Activated CD8-positive, alpha-beta T cell treated with anti-CD3 and anti-CD28 coated beads for 36 hours (primary cell): ENCODE results near the gene LAMC1. TPM values are rescaled to one million over a fixed set of nuclear protein-coding genes. Genes with fewer than 3 reads are reported as not detected.

Experiments
- ATAC-seq: fragments of 200-7000 bp; cut with Tn5 transposase; one replicate; pipeline ENCODE4 v1.10.0; 2021; ENCODE audit warnings: mild to moderate bottlenecking, moderate library complexity
- CTCF ChIA-PET: fragments of 350-600 bp; sonication (Branson Sonifier 250); formaldehyde crosslinking; loops from one replicate; lab custom pipeline; 2021; ENCODE audit warnings: antibody characterized with exemption; lab: Charles Lee
- POLR2A ChIA-PET: fragments of 350-600 bp; sonication (Branson Sonifier 250); formaldehyde crosslinking; loops from one replicate; lab custom pipeline; 2021; ENCODE audit warnings: antibody characterized with exemption; lab: Charles Lee
- DNase-seq: peaks from one replicate; pipeline ENCODE4 v3.0.0-alpha.2; 2020
- H3K27ac Mint-ChIP-seq: one replicate; pipeline ENCODE4 v1.8.0; 2021; ENCODE audit warnings: mild to moderate bottlenecking, mixed read lengths
- H3K27me3 Mint-ChIP-seq: one replicate; pipeline ENCODE4 v1.8.0; 2021; ENCODE audit warnings: mixed read lengths
- H3K36me3 Mint-ChIP-seq: one replicate; pipeline ENCODE4 v1.8.0; 2021; ENCODE audit warnings: low read depth, mixed read lengths
- H3K4me1 Mint-ChIP-seq: one replicate; pipeline ENCODE4 v1.8.0; 2021; ENCODE audit warnings: low read depth, mixed read lengths
- H3K4me3 Mint-ChIP-seq: one replicate; pipeline ENCODE4 v1.8.0; 2021; ENCODE audit warnings: mild to moderate bottlenecking, moderate library complexity, mixed read lengths
- H3K9me3 Mint-ChIP-seq: one replicate; pipeline ENCODE4 v1.8.0; 2021; ENCODE audit warnings: mixed read lengths
- CTCF ChIP-seq: fragments of 200-600 bp; IDR thresholded peaks from one replicate; pipeline ENCODE4 v1.8.0; 2022; ENCODE audit warnings: antibody characterized with exemption, mild to moderate bottlenecking
- intact Hi-C: fragments of 100-400 bp; cut with micrococcal nuclease; formaldehyde crosslinking; loops from one replicate; pipeline ENCODE4 v1.10.0; 2022
- total RNA-seq, 2 experiments: library from RNA; stranded (reverse); gene quantifications; one replicate each; pipeline ENCODE4 v1.2.3, GENCODE V29; 2021

The LAMC1 gene
- total RNA-seq, 2 experiments from 2014 or later = 0.22 to 0.23 TPM

GRCh38 chr1:183106746-183107145, 83.5 kb downstream of the LAMC1 start:
- Mint-ChIP-seq H3K27ac (no peak overlapping the region), H3K27me3 (peaks cover 7% of the 10 kb centered on the region), H3K4me3 (no peak overlapping the region), H3K36me3 (no peaks in the 10 kb centered on the region), H3K9me3 (no peaks in the 10 kb centered on the region), H3K4me1 (no peaks in the 10 kb centered on the region)
- TF ChIP-seq CTCF = no peak
- DNase-seq (no peak), ATAC-seq (no peak)
- intact Hi-C loops = no loop called here
- ChIA-PET POLR2A (no interaction called here), CTCF (no interaction called here)

GRCh38 chr1:183110326-183110880, 87.2 kb downstream of the LAMC1 start:
- intact Hi-C loops = no loop called here
- ChIA-PET CTCF (no interaction called here), POLR2A (no interaction called here)
- TF ChIP-seq CTCF = no peak
- peaks cover 3% of the 10 kb centered on the region for H3K27me3 Mint-ChIP-seq
- no peaks in the 10 kb centered on the region for H3K9me3 Mint-ChIP-seq
- H3K27ac Mint-ChIP-seq = no peak overlapping the region
- ATAC-seq (no peak), DNase-seq (no peak)
- H3K4me1 Mint-ChIP-seq = no peaks in the 10 kb centered on the region
- no peak overlapping the region for H3K4me3 Mint-ChIP-seq
- H3K36me3 Mint-ChIP-seq = no peaks in the 10 kb centered on the region

GRCh38 chr1:183114441-183114840, 91.2 kb downstream of the LAMC1 start:
- no peaks in the 10 kb centered on the region for H3K36me3 Mint-ChIP-seq
- no peaks in the 10 kb centered on the region for H3K4me1 Mint-ChIP-seq
- H3K9me3 Mint-ChIP-seq = no peaks in the 10 kb centered on the region
- H3K27ac Mint-ChIP-seq = no peak overlapping the region
- ATAC-seq (no peak), DNase-seq (no peak)
- intact Hi-C loops = no loop called here
- H3K27me3 Mint-ChIP-seq = peaks cover 3% of the 10 kb centered on the region
- ChIA-PET POLR2A (no interaction called here), CTCF (no interaction called here)
- no peak for TF ChIP-seq CTCF
- H3K4me3 Mint-ChIP-seq = no peak overlapping the region

GRCh38 chr1:183116416-183116815, 93.2 kb downstream of the LAMC1 start:
- no peak for ATAC-seq
- CTCF ChIA-PET = no interaction called here
- no peak for DNase-seq
- Mint-ChIP-seq H3K27me3 (no peaks in the 10 kb centered on the region), H3K9me3 (no peaks in the 10 kb centered on the region), H3K36me3 (no peaks in the 10 kb centered on the region), H3K27ac (no peak overlapping the region), H3K4me3 (no peak overlapping the region), H3K4me1 (no peaks in the 10 kb centered on the region)
- no peak for TF ChIP-seq CTCF
- intact Hi-C loops = no loop called here
- POLR2A ChIA-PET = no interaction called here

GRCh38 chr1:183121609-183122008, 98.4 kb downstream of the LAMC1 start:
- Mint-ChIP-seq H3K4me1 (no peaks in the 10 kb centered on the region), H3K27ac (no peak overlapping the region), H3K27me3 (peaks cover 3% of the 10 kb centered on the region), H3K4me3 (no peak overlapping the region), H3K36me3 (no peaks in the 10 kb centered on the region), H3K9me3 (no peaks in the 10 kb centered on the region)
- TF ChIP-seq CTCF = no peak
- intact Hi-C loops = no loop called here
- CTCF ChIA-PET = no interaction called here
- DNase-seq (no peak), ATAC-seq (no peak)
- POLR2A ChIA-PET = no interaction called here
